Bronchial epithelial cell (primary cell): Measurements from ENCODE around the gene HMCN2. TPM values are rescaled to one million over a fixed set of nuclear protein-coding genes. Genes with fewer than 3 reads are reported as not detected.

Experiments used
- DNase-seq: peaks from one replicate; pipeline ENCODE4 v3.0.0-alpha.2; 2010; ENCODE audit warnings: low read depth
- FAIRE-seq: peaks from 2 replicates; lab custom pipeline; 2011; peaks lifted over from hg19 to GRCh38; lab: Jason Lieb, UNC
- H3K27me3 ChIP-seq: 2 replicates; pipeline ENCODE4 v1.5.1; 2011; ENCODE audit warnings: low read length; ENCODE audit not compliant: control insufficient read depth, insufficient read depth
- H3K36me3 ChIP-seq: 2 replicates; pipeline ENCODE4 v1.5.1; 2011; ENCODE audit warnings: low read length; ENCODE audit not compliant: control insufficient read depth, insufficient read depth
- H3K4me3 ChIP-seq: 2 replicates; pipeline ENCODE4 v1.5.1; 2011; ENCODE audit warnings: mild to moderate bottlenecking, low read depth, low read length, control low read depth
- total RNA-seq: library from RNA; depleted of rRNA; stranded (reverse); fragments of >200 nt; gene quantifications from 2 replicates; pipeline ENCODE4 v1.2.1, GENCODE V29; 2014
- TF ChIP-seq, protein P1 (sequence below): IDR thresholded peaks from 2 replicates; pipeline ENCODE4 v1.5.1; 2011; ENCODE audit warnings: mild to moderate bottlenecking, moderate library complexity, low read length, control low read depth, inconsistent platforms; ENCODE audit not compliant: insufficient read depth, severe bottlenecking

HMCN2 gene
- total RNA-seq, 1 donor from 2014 or later, result under 0.01 TPM

GRCh38 chr9:130232899-130233586 is 32.5 kb upstream of the HMCN2 start:
- no peak overlapping the region for H3K4me3 ChIP-seq
- FAIRE-seq (no peak), DNase-seq (no peak)
- TF ChIP-seq, protein P1, sequence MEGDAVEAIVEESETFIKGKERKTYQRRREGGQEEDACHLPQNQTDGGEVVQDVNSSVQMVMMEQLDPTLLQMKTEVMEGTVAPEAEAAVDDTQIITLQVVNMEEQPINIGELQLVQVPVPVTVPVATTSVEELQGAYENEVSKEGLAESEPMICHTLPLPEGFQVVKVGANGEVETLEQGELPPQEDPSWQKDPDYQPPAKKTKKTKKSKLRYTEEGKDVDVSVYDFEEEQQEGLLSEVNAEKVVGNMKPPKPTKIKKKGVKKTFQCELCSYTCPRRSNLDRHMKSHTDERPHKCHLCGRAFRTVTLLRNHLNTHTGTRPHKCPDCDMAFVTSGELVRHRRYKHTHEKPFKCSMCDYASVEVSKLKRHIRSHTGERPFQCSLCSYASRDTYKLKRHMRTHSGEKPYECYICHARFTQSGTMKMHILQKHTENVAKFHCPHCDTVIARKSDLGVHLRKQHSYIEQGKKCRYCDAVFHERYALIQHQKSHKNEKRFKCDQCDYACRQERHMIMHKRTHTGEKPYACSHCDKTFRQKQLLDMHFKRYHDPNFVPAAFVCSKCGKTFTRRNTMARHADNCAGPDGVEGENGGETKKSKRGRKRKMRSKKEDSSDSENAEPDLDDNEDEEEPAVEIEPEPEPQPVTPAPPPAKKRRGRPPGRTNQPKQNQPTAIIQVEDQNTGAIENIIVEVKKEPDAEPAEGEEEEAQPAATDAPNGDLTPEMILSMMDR, result no peak
- H3K36me3 ChIP-seq, result peaks cover 6% of the 10 kb centered on the region
- no peaks in the 10 kb centered on the region for H3K27me3 ChIP-seq

GRCh38 chr9:130233587-130233945 is 32.0 kb upstream of the HMCN2 start:
- FAIRE-seq (no peak), DNase-seq (no peak)
- Histone ChIP-seq H3K36me3 (peaks cover 6% of the 10 kb centered on the region), H3K4me3 (no peak overlapping the region), H3K27me3 (no peaks in the 10 kb centered on the region)
- TF ChIP-seq, protein P1, result no peak

- TF ChIP-seq, protein P1, result no peak
- Histone ChIP-seq H3K36me3 (peaks cover 6% of the 10 kb centered on the region), H3K27me3 (no peaks in the 10 kb centered on the region), H3K4me3 (no peak overlapping the region)
- no peak for DNase-seq
- FAIRE-seq, result no peak
Observed at GRCh38 chr9:130234340-130235260, 31.0 kb upstream of the HMCN2 start.

DNA sequence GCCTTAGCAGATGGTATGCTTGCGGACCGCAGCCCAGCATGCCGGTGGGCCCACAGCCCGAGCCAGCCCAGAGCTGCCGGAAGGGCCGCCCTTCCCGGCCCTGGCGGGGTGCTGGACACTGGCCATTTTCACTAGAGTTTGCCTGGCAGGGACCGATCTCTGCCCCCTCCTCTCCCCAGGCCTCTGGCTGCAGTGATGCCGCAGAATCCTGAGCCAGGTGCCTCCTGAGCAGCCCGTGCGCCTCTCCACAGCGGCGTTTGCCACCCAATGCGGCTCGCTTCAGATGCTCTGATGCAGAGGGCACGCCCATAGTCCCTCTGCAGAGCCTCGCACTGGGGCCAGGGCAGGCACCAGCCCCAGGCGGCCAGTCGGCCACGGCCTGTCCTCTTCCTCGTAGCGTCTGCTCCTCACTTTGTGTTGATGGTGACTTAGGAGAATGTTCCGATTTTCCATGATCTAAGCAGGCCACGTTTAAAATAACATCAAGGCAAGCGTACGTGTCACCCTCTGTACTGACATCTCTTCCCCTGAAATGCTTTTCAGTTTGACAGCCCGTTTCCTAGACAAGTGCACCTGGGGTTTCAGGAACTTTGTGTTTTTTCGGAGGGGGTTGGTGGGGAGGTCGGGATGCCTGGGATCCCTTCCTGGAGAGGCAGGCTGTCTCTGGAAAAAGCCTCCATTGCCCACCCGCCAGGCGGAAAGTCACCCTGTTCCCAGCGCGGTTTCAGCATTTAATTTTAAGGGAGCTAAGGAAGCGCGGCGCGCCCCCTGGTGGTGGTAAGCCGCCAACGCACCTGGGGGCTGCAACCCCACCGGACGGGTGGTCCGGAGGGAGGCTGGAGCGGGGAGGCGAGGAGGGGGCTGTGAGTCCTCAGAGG is 29.8 kb upstream of the HMCN2 start:
- H3K4me3 ChIP-seq, result no peak overlapping the region
- TF ChIP-seq, protein P1, result peak; percentile 93
- H3K27me3 ChIP-seq, result no peaks in the 10 kb centered on the region
- DNase-seq, result no peak
- FAIRE-seq, result no peak
- peaks cover 6% of the 10 kb centered on the region for H3K36me3 ChIP-seq

- TF ChIP-seq, protein P1, result no peak
- H3K4me3 ChIP-seq, result no peak overlapping the region
- FAIRE-seq, result no peak
Observed at GRCh38 chr9:130236436-130236985, 29.0 kb upstream of the HMCN2 start.

More at GRCh38 chr9:130236436-130236985, 29.0 kb upstream of the HMCN2 start:
- no peak for DNase-seq
- Histone ChIP-seq H3K27me3 (no peaks in the 10 kb centered on the region), H3K36me3 (peaks cover 6% of the 10 kb centered on the region)
